GM18867 (cell line): Measurements from ENCODE around the gene ZNF33A.
"Not testable (repeated sequence)": the region's sequence is repeated elsewhere in the genome, so short reads cannot be mapped to it uniquely, and the experiment has no call there.

Experiments used
- ATAC-seq: cut with Tn5 transposase; IDR thresholded peaks from one replicate; pipeline ENCODE4 v1.9.1; 2021; ENCODE audit warnings: mild to moderate bottlenecking, moderate library complexity; ENCODE audit not compliant: unreplicated experiment

The ZNF33A gene

GRCh38 chr10:38043516-38043915 is 33.0 kb downstream of the ZNF33A start:
- no peak for ATAC-seq

- ATAC-seq = no peak
Measured at GRCh38 chr10:38045129-38045528, 34.7 kb downstream of the ZNF33A start.

- no peak for ATAC-seq
Measured at GRCh38 chr10:38047666-38048065, 37.2 kb downstream of the ZNF33A start.

GRCh38 chr10:38050212-38050611 is 39.7 kb downstream of the ZNF33A start:
- no peak for ATAC-seq

- no peak for ATAC-seq
Measured at GRCh38 chr10:38054361-38054797, 43.9 kb downstream of the ZNF33A start.

- not testable (repeated sequence) for ATAC-seq
Measured at GRCh38 chr10:38055274-38055894, 44.9 kb downstream of the ZNF33A start.

- not testable (repeated sequence) for ATAC-seq
Measured at GRCh38 chr10:38069663-38070062, 59.2 kb downstream of the ZNF33A start.

GRCh38 chr10:38070501-38070900 is 60.0 kb downstream of the ZNF33A start:
- ATAC-seq = no peak

- ATAC-seq = no peak
Measured at GRCh38 chr10:38072552-38072951, 62.1 kb downstream of the ZNF33A start.

- ATAC-seq = no peak
Measured at GRCh38 chr10:38076687-38077086, 66.2 kb downstream of the ZNF33A start.

- ATAC-seq = not testable (repeated sequence)
Measured at GRCh38 chr10:38093318-38093717, 82.8 kb downstream of the ZNF33A start.

- peak; percentile 28 for ATAC-seq
Measured at GRCh38 chr10:38093816-38094157, 83.3 kb downstream of the ZNF33A start.

GRCh38 chr10:38094158-38094926 is 83.9 kb downstream of the ZNF33A start, which contains the start of gene ZNF37A:
TSS of gene ZNF37A (plus strand) at chr10:38094337. CDS start at chr10:38096618, 2,281 bp downstream.
- ATAC-seq = peak; percentile 97

GRCh38 chr10:38094927-38095574 is 84.6 kb downstream of the ZNF33A start:
- ATAC-seq = no peak

- no peak for ATAC-seq
Measured at GRCh38 chr10:38102880-38103279, 92.4 kb downstream of the ZNF33A start.

- no peak for ATAC-seq
Measured at GRCh38 chr10:38103756-38104155, 93.3 kb downstream of the ZNF33A start.

- no peak for ATAC-seq
Measured at GRCh38 chr10:38112159-38112558, 101.7 kb downstream of the ZNF33A start.
